Measurements from ENCODE around the gene ENTR1.
A peak's percentile ranks its signal among the peaks of the same experiment; 100 is the strongest.

Gene ENTR1

DNA sequence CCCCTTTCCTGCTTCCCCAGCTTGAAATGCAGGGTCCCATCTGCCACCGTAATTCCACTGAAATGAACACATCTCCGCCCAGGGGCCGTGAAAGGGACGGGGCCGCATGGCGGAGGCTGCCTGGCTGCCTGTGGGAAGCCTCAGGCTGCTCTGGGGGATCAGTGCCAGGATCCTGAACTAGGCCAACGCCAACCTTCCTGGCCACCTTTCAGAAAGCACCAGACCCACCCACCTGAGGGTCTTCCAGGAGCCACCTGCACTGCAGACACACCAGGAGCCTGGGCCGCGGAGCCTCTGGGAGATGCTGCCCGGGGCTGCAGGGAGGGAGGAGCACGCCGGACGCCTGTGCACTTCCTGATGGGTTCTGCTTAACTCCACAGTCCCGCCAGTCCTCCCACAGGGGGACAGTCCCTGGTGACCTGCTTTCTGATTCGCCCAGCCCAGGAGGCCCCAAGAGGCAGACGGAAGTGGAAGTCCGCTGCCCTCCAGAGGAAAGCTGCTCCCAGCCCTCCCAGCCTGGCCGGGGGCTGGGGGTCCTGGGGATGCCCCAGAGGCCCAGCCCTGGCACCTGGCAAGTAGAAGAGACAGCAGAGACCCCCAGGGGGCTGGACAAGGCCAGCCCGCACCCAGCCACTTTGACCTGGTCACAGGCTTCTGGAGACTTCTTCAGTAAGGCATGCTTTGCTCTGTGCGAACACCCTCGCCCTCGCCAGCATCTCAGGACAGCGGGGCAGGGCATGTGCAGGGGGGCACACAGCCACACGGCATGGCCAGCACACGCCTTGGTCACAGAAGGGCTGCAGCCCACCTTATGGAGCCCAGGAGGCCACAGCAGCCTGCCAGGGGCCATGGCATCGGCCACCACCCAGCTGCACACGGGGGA lies 36.9 kb downstream of the ENTR1 start, which contains the start of gene CARD9:
Gene CARD9 (minus strand): TSS at position 370 of the 883 bp plus-strand sequence. CDS start 1,591 bp downstream, outside the sequence.
- peak; percentile 80 for DNase-seq

DNA sequence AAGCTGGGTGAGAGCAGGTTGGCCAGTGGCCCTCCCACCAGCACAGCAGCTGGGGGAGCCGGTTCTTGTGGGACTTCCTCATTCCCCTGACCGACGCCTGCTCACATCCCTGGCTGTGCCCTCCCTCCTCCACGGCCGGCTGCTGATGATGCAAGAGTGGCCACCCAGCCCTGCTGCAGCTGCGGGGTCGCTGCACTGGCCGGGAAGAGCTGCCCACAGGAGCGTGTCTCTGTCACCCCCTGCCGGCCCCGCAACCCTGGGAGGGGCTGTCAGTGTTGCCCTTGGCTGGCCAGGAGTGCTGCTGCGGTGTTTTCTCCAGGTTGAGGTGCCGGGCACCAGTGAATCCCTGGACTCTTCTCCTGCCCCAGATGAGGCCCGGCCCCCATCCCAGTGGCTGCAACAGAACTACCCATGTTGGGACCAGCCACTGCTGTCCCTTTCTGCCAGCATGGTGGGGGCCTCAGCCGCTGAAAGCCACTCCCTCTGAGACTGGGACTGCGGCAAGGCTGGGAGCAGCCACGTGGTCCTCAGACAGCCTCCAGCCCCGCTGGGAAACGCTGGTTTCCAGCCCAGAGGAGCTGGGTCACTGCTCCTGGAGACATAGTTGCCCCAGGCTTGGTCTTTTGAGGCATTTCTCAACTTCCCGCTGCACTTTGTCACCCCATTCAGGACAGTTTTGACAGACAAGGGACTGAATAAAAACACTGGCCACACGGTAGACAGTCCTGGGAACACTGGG lies 37.7 kb downstream of the ENTR1 start:
- DNase-seq, result peak; percentile 94

DNA sequence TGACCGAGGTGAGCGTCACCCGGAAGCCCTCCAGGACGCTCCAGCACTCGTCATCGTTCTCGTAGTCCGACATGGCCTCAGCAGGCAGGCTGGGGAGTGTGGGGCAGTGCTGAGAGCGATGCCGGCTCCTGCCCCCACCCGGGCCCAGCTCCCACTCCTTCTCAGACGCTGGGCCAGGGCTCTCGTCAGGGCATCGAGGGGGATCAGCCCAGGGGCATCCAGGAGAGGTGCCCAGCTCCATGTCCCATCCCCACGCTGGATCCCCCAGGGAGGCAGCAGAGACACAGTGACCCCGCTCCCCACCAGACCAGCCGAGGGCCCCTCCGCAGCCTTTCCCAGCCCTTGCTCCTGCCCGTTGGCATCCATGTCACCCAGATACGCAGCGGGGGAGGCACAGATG lies 38.4 kb downstream of the ENTR1 start:
- no peak for DNase-seq

DNA sequence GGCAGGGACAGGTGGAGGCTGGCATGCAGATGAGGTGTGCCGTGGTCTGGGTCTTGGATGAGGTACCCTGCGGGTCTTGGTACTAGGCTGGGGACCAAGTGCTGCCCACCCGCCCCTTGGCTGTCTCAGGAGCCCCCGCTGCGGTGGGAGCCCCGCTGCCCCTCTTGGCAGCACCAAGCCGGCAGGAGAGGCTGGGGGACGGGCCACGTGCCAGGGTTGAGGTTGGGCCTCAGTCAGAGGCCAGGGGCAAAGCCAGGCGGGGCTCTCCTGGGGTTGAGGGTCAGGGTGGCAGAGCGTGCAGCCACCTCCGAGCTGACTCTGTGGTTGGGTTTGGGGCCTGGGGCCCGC lies 38.9 kb downstream of the ENTR1 start:
- no peak for DNase-seq

DNA sequence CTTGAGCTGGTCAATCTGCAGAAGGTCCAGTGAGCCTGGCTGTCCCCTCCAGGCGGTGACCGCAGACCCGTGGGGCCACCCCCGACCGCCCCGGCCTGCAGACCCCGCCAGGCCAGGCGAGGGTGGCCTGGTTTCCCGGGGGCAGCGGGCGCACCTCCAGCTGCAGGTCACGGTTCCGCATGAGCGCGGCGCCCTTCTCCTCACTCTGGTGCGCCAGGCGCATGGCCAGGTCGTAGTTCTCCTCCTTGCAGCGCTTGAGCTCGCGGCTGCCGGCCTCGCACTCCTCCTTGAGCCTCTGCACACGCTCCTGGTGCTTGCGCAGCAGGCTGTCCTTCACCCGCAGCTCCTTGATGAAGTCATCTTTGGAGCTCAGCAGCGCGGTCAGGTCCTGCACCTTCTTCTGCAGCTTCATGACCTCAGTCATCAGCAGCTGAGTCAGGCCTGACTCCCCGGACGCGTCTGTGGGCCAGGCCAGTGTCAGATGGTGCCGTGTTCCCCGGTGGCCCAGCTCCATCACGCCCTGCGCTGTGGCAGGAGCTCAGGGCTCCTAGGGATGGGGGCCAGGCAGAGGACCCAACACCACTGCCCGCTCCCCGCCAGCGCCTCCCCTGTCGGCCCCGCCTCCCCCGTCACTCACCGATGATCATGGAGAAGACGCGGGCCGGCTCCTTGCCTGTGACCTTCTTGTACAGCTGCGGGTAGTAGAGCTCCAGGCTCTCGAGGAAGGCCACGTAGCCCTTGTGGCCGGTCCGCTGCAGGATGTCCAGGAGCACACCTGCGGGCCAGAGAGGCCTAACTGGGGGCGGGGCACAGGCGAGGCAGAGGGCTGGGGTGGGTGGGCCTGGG lies 39.5 kb downstream of the ENTR1 start:
- DNase-seq, result no peak

DNA sequence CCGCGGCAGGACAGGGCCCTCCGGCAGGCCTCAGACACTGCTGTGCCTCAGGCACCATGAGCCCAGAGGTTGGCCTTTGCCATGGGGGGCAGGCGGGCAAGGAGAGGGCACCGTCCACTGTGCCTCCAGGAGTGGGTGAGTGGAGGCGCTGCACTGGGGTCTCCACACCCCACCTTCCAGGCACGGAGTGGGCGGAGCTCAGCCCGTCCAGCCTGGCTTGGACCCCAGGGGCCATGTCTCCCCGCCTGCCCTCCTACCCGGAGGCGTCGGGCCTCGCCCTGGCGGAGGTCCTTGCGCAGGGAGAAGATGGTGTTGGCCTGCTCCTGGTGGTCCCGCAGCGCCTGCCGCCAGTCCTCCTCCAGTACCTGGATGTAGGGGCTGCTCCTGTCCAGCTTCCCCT lies 40.4 kb downstream of the ENTR1 start:
- DNase-seq, result no peak

DNA sequence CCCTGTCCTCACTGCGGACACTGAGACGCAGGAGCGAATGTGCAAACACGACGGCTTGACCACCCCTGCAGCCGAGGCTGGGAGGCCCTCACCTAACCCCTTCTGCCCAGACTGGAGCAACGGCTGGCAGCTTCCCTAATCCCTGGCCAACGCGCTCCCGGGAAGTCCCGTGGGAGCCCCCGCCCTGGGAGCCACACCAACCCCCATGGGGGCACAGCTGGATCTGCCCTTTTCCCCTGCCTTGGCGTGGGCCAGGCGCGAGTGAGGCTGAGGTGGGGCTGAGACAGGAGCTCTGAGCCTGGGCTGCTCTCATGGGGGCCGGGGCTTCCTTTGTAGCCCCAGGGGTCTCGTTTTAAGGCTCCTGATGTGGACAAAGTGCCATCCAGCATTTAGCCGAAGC lies 42.2 kb downstream of the ENTR1 start:
- DNase-seq, result no peak

DNA sequence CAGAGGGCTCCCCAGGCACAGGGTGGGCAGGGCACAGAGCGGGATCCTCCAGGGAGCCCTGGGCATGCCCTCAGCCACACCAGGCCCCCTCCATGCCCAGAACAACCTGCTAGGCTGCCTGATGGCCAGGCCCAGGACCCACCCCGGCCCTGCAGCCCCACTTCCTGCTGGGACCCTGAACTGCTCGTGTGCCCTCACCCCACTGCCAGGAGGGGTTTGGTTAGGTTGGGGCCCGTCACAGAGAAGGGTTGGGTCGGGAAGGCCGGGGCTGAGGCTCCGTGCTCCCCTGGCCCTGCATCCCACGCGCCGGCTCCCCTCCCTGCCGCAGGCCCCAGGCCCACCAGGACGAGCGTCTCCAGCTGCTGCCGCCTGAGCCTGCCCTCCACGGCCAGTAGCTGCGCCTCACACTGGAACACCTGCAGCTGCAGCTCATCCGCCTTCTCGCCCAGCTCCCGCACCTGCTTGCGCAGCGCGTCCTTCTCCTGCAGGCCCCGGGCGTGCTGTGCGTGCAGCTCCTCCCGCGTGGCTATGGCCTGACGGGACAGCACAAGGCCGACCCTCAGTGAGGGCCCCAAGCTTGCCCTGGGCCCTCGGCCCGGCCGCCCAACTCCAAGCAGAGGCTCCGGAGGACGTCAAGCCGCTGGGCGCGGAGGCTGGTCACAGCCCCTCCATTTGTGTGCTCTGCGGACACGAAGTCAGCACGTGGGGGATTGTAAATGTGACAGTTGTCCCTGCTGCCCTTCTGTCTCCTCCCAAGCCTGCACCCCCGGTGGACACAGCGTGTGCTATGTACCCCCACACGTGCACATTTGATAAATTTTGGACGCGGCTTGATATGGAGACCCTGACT lies 42.9 kb downstream of the ENTR1 start:
- DNase-seq, result no peak

DNA sequence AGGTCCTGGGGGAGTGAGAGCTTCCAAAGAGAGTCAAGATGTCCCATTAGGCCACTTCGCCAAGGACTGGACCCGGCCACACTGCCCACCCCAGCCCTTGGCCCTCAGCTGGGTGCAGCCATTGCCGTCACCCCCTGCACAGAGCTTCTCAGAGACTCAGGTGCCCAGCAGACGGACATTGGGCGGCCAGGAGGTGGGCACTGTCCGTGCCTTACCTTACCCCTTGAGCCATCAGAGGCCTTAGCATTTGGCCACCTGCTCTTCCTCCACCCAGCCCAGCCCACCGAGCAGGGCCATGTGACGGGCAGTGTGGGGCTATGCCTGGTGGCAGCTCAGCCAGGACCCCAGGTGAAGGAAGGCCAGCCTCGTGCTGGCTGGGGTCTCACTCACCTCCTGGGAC lies 43.6 kb downstream of the ENTR1 start:
- no peak for DNase-seq

DNA sequence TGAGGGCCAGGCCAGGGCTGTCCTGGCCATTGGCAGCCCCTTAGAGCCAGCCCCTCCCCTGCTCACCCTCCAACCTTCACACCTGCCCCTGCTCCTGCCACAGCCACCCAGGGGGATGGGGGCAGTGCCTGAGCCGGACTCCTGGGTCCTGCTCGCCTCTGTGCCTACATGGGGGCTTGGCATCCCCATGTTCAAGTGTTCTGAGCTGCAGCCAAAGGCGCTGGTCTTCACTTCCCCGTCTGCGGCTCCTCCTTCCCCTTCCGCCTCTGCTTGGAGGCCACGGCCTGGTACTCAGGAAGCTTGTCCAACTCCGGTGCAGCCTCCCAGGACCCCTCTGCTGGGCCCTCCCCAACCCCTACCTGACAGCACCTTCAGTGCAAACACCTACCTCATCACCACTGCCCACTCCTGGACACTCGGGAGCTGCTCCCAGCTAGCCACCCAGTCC lies 44.6 kb downstream of the ENTR1 start:
- peak; percentile 71 for DNase-seq

DNA sequence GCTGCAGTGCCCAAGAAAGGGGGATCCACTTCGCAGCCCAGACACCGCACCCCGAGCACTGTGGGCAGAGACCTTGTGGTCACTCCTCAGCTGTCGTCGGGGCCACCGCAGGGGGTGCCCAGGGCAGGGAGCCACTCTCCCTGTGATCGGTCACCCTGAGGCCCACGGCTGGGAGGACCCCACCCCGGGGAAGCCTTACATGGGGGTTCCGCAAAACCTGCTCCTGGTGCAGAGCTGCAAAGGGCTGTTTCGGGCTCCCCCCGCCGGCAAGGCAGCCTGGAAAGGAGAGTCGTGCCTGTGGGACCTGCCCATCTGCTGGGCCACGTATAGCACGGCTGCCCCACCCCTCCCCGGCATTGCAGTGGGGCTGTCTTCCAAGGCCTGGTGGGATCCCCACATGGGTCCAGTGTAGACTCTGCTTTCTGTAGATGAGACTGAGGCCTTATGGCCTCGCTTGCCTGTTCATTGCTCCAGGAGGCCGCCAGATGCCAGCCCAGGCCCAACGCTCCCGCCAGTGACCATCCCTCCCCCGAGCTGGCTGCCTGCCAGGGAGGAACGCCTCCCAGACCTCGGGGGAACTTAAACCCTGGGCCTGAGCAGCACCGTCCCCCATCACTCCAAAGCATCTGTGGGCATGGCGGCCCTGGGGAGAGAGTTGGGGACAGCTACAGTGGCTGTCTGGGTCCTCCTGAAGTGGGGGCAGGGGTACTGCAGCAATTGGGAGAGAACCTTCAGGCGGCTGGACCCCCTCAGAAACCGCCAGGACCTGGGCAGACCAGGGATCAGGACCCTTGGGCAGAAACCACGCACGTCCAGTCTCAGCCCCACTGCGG lies 45.3 kb downstream of the ENTR1 start:
- peak; percentile 13 for DNase-seq

DNA sequence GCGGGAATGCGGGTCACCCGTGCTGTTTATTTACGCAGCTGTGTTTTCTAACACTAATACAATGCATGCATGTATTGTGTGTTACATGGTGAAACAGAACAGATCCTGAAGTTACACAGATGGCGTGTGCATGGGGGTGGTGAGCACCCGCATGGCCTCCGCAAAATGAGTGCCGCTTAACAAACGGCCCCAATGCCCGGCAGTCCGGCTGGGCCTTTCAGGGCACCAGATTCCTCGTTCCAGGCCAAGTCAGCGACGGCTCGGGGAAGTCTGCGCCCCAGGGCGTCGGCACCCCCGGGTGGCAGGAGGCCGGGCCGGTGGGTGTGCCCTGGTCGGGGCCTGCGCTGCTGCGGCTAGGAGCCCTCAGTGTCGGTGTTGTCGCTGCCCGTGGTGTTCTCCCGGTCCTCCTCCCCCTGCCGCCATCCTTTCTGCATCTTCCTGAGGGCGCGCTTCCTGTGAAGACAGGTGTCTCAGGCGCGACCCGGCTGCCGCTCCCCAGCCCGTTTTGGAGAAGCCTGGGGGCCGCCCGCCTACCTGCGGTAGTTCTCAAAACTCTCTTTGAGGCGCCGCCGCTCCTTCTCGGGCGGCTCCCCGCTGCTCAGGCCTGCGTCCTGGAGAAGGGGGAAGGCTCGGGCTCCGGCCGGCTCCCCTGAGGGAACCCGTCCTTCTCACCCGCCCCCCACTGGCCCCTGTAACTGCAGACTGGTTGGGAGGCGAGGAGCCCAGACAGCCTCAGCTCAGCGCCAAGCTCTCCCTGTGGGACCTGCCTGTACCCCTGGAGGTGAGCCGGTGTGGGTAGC lies 46.3 kb downstream of the ENTR1 start:
- no peak for DNase-seq

DNA sequence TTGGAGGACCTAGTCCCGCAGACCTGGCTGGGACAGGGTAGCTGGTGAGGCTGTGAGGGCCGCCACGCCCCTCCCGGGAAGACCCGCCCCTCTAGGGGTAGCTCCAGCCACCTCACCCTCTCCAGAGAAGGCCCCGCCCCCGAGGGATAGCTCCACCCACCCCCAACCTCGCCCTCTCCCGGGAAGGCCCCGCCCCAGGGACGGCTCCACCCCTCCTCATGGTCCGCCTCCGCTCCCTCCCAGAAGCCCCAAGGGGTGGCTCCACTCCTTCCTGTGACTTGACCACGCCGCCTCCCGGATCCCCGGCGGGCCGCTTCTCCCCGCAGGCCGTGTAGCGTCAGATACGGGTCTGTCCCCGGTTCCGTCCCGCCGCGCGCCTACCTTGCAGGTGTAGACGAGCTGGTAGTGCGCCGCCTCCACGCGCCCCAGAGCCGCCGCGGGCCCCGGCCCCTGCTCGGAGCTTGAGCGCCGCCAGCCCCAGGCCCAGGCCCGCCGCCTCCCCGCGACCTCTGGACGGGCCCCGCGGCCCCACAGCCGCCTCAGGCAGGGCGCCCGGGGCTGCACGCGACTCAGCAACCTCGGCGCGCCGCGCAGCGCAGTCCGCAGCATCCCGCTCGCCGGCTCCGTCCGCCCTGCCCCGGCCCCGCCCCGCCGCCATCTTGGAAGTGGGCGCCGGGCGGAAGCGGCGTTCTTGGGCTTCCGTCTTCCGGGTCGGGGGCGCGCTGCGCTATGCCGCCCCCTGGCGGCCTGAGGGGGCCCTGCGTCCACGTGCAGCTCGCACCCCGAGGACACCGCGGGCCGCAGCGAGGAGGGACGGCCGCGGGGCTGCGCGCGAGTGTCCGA lies 47.1 kb downstream of the ENTR1 start, which contains the start of gene DNLZ:
Gene DNLZ (minus strand): TSS at position 639 of the 843 bp plus-strand sequence. CDS start 30 bp downstream, at position 609.
- DNase-seq, result peak; percentile 86

DNA sequence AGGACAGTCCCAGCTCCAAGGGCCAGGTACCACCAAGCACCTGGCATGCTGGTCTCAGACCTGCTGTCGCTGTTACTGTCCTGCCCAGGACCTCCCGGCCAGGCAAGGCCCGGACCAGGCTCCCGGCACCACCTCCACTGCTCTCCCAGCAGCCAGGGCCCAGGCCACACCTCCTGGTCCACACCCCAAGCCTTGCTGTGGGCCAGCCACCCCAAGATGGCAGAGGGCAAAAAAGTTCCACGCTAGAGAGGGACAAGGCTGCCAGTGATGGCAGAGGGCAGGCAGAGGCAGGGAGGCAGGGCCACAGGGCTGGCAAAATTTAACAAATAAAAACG lies 48.0 kb downstream of the ENTR1 start:
- DNase-seq, result no peak

DNA sequence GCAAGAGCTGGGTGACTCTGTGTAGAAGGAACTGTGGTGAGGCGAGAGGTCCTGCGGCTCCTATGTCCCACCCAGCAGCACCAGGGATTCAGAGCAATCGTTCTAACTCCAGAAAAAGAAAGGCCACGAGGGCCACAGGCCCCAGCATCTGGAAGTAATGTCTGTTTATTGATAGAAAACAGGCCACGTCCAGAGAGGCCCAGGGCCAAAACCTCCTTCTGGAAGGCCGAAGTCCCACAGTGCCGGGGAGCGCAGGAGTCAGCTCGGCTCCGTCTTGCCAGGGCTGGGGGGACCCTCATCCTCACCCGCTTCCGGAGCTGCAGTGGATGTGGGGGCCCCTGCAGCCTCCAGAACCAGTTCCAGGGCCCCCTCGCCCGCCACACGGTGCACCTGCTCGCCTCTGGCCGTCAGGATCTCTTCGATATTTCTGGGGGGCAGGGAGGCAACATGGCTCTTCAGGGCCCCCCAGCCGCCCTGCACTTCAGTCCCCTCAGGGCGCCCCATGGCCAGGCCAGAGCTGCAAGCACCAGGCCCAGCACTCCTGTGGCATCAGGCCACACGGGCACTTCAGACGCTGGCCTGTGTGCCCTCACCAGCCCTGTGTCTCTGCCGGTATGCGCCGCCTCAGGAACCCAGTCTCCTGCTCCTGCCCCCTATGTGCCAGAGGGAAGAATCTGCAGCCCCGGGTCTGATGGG lies 48.5 kb downstream of the ENTR1 start:
- no peak for DNase-seq

DNA sequence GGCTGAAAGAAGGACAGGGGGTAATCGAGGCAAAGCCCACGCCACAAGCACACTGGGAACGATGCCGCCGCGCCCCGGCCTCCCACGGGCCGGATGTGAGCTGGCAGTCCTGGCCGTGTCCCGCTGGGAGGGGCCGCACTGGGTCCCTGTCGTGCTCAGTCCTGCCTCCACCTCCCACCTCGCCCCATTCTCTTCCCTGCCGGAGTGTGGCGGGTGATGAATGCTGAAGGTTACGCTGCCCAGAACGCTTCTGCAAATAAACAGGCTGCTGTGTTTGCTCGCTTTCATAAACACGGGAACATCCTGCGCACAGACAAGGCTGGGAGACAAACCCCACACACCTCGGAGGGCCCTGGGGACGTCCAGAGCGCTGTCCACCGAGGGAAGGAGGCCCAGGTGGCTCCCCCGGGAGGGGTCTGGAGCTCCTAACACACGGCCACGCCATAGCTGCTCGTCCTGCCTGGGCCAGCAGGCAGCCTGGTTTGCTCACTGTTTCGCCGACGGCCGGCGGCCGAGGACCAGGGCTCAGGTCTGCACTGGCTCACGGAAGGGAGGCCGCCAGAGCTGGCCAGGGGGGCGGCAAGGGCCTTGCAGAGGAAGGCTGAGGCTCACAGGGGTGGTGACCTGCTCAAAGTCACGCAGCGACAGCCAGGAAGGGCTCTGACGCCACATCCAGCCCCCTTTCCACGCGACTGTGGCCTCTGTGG lies 49.2 kb downstream of the ENTR1 start:
- DNase-seq, result no peak

DNA sequence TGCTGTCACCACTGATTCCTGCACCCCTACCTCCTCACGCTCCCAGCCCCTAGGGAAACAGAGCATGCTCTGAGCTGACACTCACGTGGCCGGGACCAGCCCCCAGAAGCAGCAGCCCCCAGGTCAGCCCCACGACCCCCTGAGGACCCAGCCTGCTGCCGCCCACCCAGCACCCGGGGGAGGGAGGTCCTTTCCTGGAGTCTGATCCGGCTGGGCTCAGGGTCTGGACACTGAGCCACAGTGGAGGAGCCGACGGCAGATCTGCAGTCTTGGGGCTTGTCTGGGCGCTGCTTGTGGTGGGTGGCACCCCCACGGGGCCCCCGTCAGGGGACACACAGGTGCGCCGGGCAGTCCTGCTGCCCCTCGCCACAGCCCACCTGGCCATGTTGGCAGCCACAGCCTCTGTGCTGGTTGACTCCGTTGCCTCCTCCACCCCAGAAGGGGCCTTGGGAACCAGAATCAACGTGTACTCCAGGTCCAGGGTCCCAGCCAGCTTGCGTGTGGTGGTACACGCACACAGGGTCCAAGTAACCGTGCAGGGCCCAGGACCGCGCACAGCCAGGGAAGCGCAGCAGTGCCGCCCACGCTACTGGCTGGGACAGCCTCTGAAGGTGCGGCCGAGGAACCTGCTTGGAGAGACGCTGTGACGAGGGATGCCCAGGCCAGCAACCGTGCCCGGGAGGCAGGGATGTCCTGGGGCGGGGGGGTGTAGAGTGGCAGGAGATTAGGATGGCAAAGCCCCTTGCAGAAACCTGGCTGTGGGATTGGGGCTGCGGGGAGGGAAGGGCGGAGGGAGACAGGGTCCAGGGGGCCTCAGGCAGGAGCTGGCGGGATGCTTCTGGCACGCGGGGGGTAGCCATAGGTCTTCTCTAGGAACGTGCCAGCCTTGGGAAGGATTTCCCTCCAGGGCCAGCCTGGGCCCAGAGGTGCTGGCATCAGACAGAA lies 50.4 kb downstream of the ENTR1 start:
- no peak for DNase-seq
